Peyer's patch (tissue), 4 donors: ENCODE measurements around the gene INSRR. TPM values are rescaled to one million over a fixed set of nuclear protein-coding genes. Genes with fewer than 3 reads are reported as not detected.

Experiments
- DNase-seq, 3 donors: peaks; one replicate each; pipeline ENCODE4 v3.0.0-alpha.2; 2017 to 2019
- H3K27ac ChIP-seq, 4 donors: fragments of 200-600 bp; sonication (generic); one replicate each; pipeline ENCODE4 v1.5.1; 2016 to 2019
- H3K27me3 ChIP-seq, 2 donors: fragments of 200-600 bp; sonication (generic); one replicate each; pipeline ENCODE4 v1.5.1; 2019
- H3K36me3 ChIP-seq, 3 donors: fragments of 200-600 bp; sonication (generic); one replicate each; pipeline ENCODE4 v1.5.1; 2016 to 2019
- H3K4me1 ChIP-seq, 4 donors: fragments of 200-600 bp; sonication (generic); one replicate each; pipeline ENCODE4 v1.5.1; 2016 to 2019
- H3K4me3 ChIP-seq, 4 donors: fragments of 200-600 bp; sonication (generic); 1 replicate in 3 of 4; 2 replicates in 1 of 4; pipeline ENCODE4 v1.5.1; 2016 to 2019; ENCODE audit warnings: mild to moderate bottlenecking in 1 of 4
- H3K9me3 ChIP-seq, 4 donors: fragments of 200-600 bp; sonication (generic); one replicate each; pipeline ENCODE4 v1.5.1; 2016 to 2019; ENCODE audit warnings: mild to moderate bottlenecking in 1 of 4
- POLR2A ChIP-seq, 2 donors: fragments of 450-650 bp; IDR thresholded peaks; one replicate each; pipeline ENCODE4 v1.5.1; 2017; ENCODE audit warnings: antibody characterized with exemption in 2 of 2, mild to moderate bottlenecking in 2 of 2, moderate library complexity in 2 of 2
- total RNA-seq, 4 donors: library from RNA; depleted of rRNA; stranded (reverse); fragments of >200 nt; gene quantifications; one replicate each; pipeline ENCODE4 v1.1.0, GENCODE V29; 2016
- TF ChIP-seq, protein P1 (sequence below), 6 experiments: fragments of 450-650 bp in 4 of 6; fragments of 200-600 bp in 2 of 6; sonication (generic) in 1 of 6; IDR thresholded peaks; one replicate each; pipeline ENCODE4 v1.5.1; 2017 to 2019; ENCODE audit warnings: antibody characterized with exemption in 6 of 6, mild to moderate bottlenecking in 3 of 6, moderate library complexity in 1 of 6

Gene INSRR
- total RNA-seq, 4 donors from 2014 or later = not detected

GRCh38 chr1:156881101-156881500 is 22.2 kb upstream of the INSRR start:
- Histone ChIP-seq H3K27me3 (no peaks in the 10 kb centered on the region), H3K36me3 (no peaks in the 10 kb centered on the region)

DNA sequence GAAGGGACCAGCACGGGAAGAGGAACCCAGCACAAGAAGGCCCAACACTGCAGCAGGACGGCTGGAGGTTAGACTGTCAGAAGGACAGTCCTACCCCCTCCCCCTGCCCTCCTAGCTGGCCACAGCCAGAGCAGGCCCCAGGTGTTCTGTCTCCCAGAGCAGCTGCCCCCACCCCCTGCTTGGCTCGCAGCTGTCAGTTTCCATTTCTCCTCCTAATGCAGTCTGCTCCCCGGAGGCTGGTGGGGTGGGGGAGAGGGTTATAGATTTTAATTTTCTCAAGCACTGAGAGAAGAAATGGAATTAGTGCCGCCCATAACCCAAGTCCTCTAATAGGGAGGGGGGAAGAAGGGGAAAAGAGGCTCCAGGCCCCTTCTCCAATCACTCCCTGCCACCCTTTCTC is 21.6 kb upstream of the INSRR start:
- no peak for DNase-seq
- no peak overlapping the region for H3K4me3 ChIP-seq
- H3K4me1 ChIP-seq = no peaks in the 10 kb centered on the region
- TF ChIP-seq, protein P1, sequence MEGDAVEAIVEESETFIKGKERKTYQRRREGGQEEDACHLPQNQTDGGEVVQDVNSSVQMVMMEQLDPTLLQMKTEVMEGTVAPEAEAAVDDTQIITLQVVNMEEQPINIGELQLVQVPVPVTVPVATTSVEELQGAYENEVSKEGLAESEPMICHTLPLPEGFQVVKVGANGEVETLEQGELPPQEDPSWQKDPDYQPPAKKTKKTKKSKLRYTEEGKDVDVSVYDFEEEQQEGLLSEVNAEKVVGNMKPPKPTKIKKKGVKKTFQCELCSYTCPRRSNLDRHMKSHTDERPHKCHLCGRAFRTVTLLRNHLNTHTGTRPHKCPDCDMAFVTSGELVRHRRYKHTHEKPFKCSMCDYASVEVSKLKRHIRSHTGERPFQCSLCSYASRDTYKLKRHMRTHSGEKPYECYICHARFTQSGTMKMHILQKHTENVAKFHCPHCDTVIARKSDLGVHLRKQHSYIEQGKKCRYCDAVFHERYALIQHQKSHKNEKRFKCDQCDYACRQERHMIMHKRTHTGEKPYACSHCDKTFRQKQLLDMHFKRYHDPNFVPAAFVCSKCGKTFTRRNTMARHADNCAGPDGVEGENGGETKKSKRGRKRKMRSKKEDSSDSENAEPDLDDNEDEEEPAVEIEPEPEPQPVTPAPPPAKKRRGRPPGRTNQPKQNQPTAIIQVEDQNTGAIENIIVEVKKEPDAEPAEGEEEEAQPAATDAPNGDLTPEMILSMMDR (IDR thresholded peaks at IDR 0.05) = no peak
- no peak for TF ChIP-seq POLR2A (IDR thresholded peaks at IDR 0.05)
- H3K27me3 ChIP-seq = no peaks in the 10 kb centered on the region
- no peak overlapping the region for H3K27ac ChIP-seq
- H3K9me3 ChIP-seq = no peaks in the 10 kb centered on the region
- H3K36me3 ChIP-seq = no peaks in the 10 kb centered on the region

More at GRCh38 chr1:156881101-156881500, 22.2 kb upstream of the INSRR start:
- H3K4me1 ChIP-seq = no peaks in the 10 kb centered on the region
- TF ChIP-seq, protein P1 (IDR thresholded peaks at IDR 0.05) = no peak
- no peak for TF ChIP-seq POLR2A (IDR thresholded peaks at IDR 0.05)
- no peak for DNase-seq
- H3K27ac ChIP-seq = no peak overlapping the region
- no peaks in the 10 kb centered on the region for H3K9me3 ChIP-seq
- no peak overlapping the region for H3K4me3 ChIP-seq

DNA sequence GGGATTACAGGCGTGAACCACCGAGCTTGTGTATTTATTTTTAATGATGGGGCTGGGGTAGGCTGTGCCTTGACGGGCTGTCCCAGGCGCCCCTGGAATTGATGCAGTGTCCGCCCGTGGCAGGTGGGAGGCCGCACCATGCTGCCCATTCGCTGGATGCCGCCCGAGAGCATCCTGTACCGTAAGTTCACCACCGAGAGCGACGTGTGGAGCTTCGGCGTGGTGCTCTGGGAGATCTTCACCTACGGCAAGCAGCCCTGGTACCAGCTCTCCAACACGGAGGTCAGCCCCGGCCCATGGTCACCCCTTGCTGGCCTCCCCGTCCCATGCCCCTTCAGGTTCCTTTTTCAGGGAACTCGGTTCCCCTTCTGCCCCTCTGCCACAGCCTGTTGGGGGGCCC is 21.0 kb upstream of the INSRR start:
- no peak for TF ChIP-seq POLR2A (IDR thresholded peaks at IDR 0.05)
- TF ChIP-seq, protein P1 (IDR thresholded peaks at IDR 0.05) = no peak
- no peaks in the 10 kb centered on the region for H3K27me3 ChIP-seq
- no peak for DNase-seq
- H3K9me3 ChIP-seq = no peaks in the 10 kb centered on the region
- H3K4me3 ChIP-seq = no peak overlapping the region
- H3K36me3 ChIP-seq = no peaks in the 10 kb centered on the region
- no peak overlapping the region for H3K27ac ChIP-seq
- H3K4me1 ChIP-seq = no peaks in the 10 kb centered on the region

DNA sequence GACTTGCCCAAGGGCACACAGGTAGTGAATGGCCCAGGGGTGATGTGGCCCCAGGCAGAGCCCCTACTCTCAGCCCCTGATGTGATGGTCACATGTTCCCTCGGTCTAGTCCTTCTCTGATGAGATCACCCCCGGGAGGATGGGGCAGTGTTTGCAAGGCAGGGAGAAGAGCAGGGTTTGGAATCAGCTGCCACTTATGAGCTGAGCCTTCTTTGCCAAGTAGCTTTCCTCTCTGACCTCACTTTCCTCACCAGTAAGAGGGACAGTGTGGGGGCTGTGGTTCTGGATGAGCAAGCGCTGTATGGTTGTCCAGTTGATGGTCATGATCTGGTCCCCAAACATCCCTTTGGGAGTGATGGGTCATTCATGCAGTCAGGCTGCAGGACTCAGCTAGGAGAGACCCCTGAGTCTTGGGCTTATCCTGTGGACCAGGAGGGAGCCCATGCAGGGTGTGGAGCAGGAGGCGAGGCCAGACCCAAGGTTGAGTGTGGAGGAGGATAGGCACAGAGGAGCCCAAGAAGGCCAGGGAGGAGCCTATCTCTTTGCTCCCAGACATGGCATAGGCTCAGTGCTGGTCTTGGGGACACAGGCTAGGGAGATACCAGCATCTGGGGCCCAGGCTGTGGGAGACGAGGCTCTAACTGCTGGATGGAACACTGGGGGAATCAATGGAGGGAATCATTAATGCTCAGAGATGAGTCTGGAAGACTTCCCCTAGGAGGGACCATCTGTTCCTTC is 18.7 kb upstream of the INSRR start:
- TF ChIP-seq POLR2A (IDR thresholded peaks at IDR 0.05) = no peak
- TF ChIP-seq, protein P1 (IDR thresholded peaks at IDR 0.05) = no peak
- Histone ChIP-seq H3K27ac (no peak overlapping the region), H3K27me3 (no peaks in the 10 kb centered on the region)

GRCh38 chr1:156876281-156876680 is 17.4 kb upstream of the INSRR start:
- TF ChIP-seq POLR2A (IDR thresholded peaks at IDR 0.05) = no peak
- TF ChIP-seq, protein P1 (IDR thresholded peaks at IDR 0.05) = no peak
- no peaks in the 10 kb centered on the region for H3K27me3 ChIP-seq

More for the DNA sequence above, 18.7 kb upstream of the INSRR start:
- Histone ChIP-seq H3K9me3 (no peaks in the 10 kb centered on the region), H3K4me3 (no peak overlapping the region), H3K4me1 (no peaks in the 10 kb centered on the region), H3K36me3 (no peaks in the 10 kb centered on the region)
- DNase-seq = no peak

GRCh38 chr1:156875341-156875615 is 16.4 kb upstream of the INSRR start:
- no peak for DNase-seq
- no peaks in the 10 kb centered on the region for H3K27me3 ChIP-seq
- H3K4me1 ChIP-seq = no peaks in the 10 kb centered on the region
- H3K9me3 ChIP-seq = no peaks in the 10 kb centered on the region
- no peak for TF ChIP-seq POLR2A (IDR thresholded peaks at IDR 0.05)
- TF ChIP-seq, protein P1 (IDR thresholded peaks at IDR 0.05) = no peak
- H3K27ac ChIP-seq = no peak overlapping the region
- no peaks in the 10 kb centered on the region for H3K36me3 ChIP-seq
- no peak overlapping the region for H3K4me3 ChIP-seq

More at GRCh38 chr1:156876281-156876680, 17.4 kb upstream of the INSRR start:
- H3K27ac ChIP-seq = no peak overlapping the region
- H3K4me1 ChIP-seq = no peaks in the 10 kb centered on the region
- no peaks in the 10 kb centered on the region for H3K36me3 ChIP-seq
- H3K4me3 ChIP-seq = no peak overlapping the region
- DNase-seq = no peak
- no peaks in the 10 kb centered on the region for H3K9me3 ChIP-seq
